ENCODE data around the gene ACOX3.

GRCh38 chr4:8325291-8325973 is 115.1 kb downstream of the ACOX3 start:
- TF ChIP-seq CTCF (conservative IDR thresholded peaks at IDR 0.05 in 1 of 2, IDR thresholded peaks at IDR 0.05 in 1 of 2; ENCODE audit: low read depth in 1 of 2, low read length in 2 of 2), result no peak
- no peak for TF ChIP-seq EZH2 (IDR thresholded peaks at IDR 0.05; ENCODE audit: low read length, missing control alignments)

Data from fibroblast of lung (primary cell).